Right cardiac atrium (tissue), 5 donors: ENCODE data around the gene MON1A. TPM values are rescaled to one million over a fixed set of nuclear protein-coding genes. Genes with fewer than 3 reads are reported as not detected.

Experiments used
- ATAC-seq, 2 donors: fragments of 200-7000 bp; cut with Tn5 transposase; one replicate each; pipeline versions ENCODE4 v1.8.0 to v1.9.1; 2020; ENCODE audit warnings: moderate library complexity in 2 of 2, mild to moderate bottlenecking in 1 of 2
- DNase-seq, 3 donors: peaks; one replicate each; pipeline ENCODE4 v3.0.0-alpha.2; 2020
- H3K27ac ChIP-seq: one replicate; pipeline ENCODE4 v1.5.1; 2013; ENCODE audit warnings: mild to moderate bottlenecking, low read length, control low read depth, moderate library complexity
- H3K27me3 ChIP-seq: one replicate; pipeline ENCODE4 v1.6.1; 2013; ENCODE audit not compliant: control insufficient read depth, insufficient read depth
- H3K4me1 ChIP-seq: one replicate; pipeline ENCODE4 v1.6.1; 2013; ENCODE audit warnings: low read length; ENCODE audit not compliant: control insufficient read depth, insufficient read depth
- H3K4me3 ChIP-seq: one replicate; pipeline ENCODE4 v1.5.1; 2013; ENCODE audit warnings: low read length, control low read depth
- H3K9me3 ChIP-seq: one replicate; pipeline ENCODE4 v1.6.1; 2013; ENCODE audit warnings: low read length; ENCODE audit not compliant: control insufficient read depth
- WGBS: extraction: QIAGEN DNeasy Blood & Tissue Kit; methylation state at CpG from one replicate; pipeline ENCODE4 v1.1.7; 2013; 5-methylcytosine and 5-hydroxymethylcytosine counted together
- intact Hi-C, 4 donors: fragments of 100-400 bp; cut with DNase I; formaldehyde crosslinking; loops; one replicate each; pipeline versions ENCODE4 v1.11.0 to v1.14.0; 2022 to 2023
- polyA plus RNA-seq: library from polyadenylated mRNA; stranded (reverse); fragments of 200-250 nt; gene quantifications from one replicate; pipeline ENCODE4 v1.2.3, GENCODE V29; 2013
- total RNA-seq, 4 donors: library from RNA; stranded (reverse); fragmentation: NEBNext Ultra II Directional; extraction: Animal tissue kit (Norgen Biotek cat#: 25700); gene quantifications; one replicate each; pipeline ENCODE4 v1.2.1, GENCODE V29; 2021
- donor health status: healthy with polysubstance abuse.
- donor health status: DM: no; HTN: yes; CAD: no.
- donor health status: DM: no; HTN: no; CAD: no.
- donor health status: DM: no; HTN: yes; CAD: no; lungs with severe emphysema.
- donor health status: DM: yes; HTN: yes; CAD: no.

MON1A gene
- total and polyA plus RNA-seq, 5 donors: 7.4 to 9.0 (median 8.2) TPM

DNA sequence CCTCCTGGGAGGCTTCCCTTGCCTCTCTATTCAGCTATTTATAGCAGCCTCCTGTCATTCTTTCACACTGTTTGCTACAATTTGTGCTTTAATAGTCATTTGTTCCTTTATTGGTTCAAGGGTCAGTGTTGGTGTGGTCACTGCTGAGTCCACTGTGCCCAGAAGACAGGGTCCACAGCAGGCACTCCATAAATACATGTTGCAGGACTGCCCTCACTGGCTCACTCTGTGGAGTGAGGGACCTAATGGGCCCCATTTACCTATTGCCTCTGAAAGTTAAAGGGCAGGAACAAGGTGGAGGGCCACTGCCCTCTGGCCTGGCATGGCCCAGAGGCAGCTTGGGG, 42.7 kb downstream of the MON1A start:
- H3K9me3 ChIP-seq: no peaks in the 10 kb centered on the region
- H3K27me3 ChIP-seq: no peaks in the 10 kb centered on the region
- no peak for ATAC-seq
- H3K4me1 ChIP-seq: peaks cover 4% of the 10 kb centered on the region
- no peak overlapping the region for H3K4me3 ChIP-seq
- DNase-seq: no peak
- H3K27ac ChIP-seq: no peak overlapping the region
- intact Hi-C loops: loop anchor here in 1 of 4 donors (10.0 kb wide), 1 partner anchor 362 kb away; no protein-coding TSS in a partner anchor

- WGBS: 95% methylated on average over 4 of the region's 4 CpGs
- intact Hi-C loops: loop anchor here in 1 of 4 donors (10.0 kb wide), 1 partner anchor 359 kb away; no protein-coding TSS in a partner anchor
- ATAC-seq: no peak
These were observed 45.6 kb downstream of the MON1A start for GRCh38 chr3:49883998-49884397.

GRCh38 chr3:49882166-49882565, 47.4 kb downstream of the MON1A start:
- WGBS: 13% methylated on average over 6 of the region's 6 CpGs
- no peaks in the 10 kb centered on the region for H3K9me3 ChIP-seq
- DNase-seq: peak in 1 of 3 donors; percentile 61
- H3K4me3 ChIP-seq: no peak overlapping the region
- peak; percentile 46 to 63 for ATAC-seq
- peaks cover 8% of the 10 kb centered on the region for H3K4me1 ChIP-seq
- no peaks in the 10 kb centered on the region for H3K27me3 ChIP-seq
- intact Hi-C loops: loop anchor here in 1 of 4 donors (10.0 kb wide), 1 partner anchor 357 kb away; no protein-coding TSS in a partner anchor
- H3K27ac ChIP-seq: no peak overlapping the region

More at GRCh38 chr3:49883998-49884397, 45.6 kb downstream of the MON1A start:
- Histone ChIP-seq H3K27me3 (no peaks in the 10 kb centered on the region), H3K27ac (no peak overlapping the region), H3K4me1 (peaks cover 8% of the 10 kb centered on the region), H3K4me3 (no peak overlapping the region), H3K9me3 (no peaks in the 10 kb centered on the region)
- no peak for DNase-seq

DNA sequence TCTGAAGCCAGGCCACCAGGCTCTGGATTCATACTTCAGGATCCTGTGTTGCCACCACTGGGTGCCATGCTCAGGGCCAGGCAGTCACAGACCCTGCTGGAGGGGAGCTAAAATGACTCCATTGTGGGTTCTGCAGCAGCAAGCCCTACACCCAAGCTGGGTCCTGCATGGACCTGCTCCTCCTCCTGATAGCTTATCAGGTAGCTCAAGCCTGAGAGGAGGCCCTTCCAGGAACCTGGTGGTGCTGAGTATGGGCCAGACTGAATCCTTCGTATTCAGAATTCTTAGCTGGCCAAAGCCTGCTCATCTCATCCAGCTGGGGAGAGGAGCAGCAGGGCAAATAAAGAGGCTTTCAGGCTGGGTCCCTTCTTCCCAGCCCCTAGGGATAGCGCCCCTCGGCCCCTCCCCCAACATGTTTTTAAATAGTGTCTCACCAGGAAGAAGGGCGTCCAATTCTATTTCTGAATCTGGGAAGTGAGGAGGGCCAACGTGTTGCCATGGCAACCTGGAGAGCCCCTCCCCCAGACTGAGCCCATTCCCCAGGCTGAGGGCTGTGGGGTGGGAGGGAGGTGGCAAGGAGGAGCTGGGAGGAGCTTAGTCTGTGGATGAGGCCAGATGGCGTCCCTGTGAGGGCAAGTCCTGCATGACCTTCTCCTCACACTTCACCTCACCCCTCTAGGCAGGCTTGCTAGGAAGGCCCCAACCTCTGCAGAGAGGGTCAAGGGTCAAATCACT, 48.9 kb downstream of the MON1A start:
- Histone ChIP-seq H3K4me3 (no peak overlapping the region), H3K27me3 (no peaks in the 10 kb centered on the region), H3K4me1 (peaks cover 8% of the 10 kb centered on the region), H3K9me3 (no peaks in the 10 kb centered on the region), H3K27ac (no peak overlapping the region)
- ATAC-seq: no peak
- peak in 1 of 3 donors; percentile 39 for DNase-seq
- intact Hi-C loops: loop anchor here in 1 of 4 donors (10.0 kb wide), 1 partner anchor 356 kb away; no protein-coding TSS in a partner anchor
- 28% methylated on average over 6 of the region's 6 CpGs for WGBS

DNA sequence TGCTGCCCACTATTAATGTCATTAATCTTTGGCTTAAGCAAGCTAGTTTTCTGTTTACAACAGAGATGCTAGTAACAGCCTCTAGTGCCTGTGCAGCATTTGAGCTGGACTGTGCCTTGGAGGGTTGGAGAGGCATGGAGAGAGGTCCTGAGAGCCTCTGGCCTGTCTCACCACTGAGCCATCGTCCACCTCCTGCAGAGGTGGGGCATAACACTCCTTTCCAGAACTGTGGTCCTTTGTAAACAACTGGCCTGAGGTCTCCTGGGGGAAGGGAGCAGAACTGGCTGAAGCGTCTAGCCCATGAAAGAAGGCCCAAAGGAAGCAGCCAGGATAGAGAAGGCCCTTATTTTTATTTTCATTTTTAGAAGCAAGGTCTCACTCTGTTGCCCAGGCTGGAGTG, 49.9 kb downstream of the MON1A start:
- ATAC-seq (no peak), DNase-seq (no peak)
- Histone ChIP-seq H3K9me3 (no peaks in the 10 kb centered on the region), H3K4me1 (peaks cover 8% of the 10 kb centered on the region), H3K27me3 (no peaks in the 10 kb centered on the region), H3K4me3 (no peak overlapping the region), H3K27ac (no peak overlapping the region)
- 60% methylated on average over 2 of the region's 2 CpGs for WGBS
- intact Hi-C loops: loop anchor here in 1 of 4 donors (10.0 kb wide), 1 partner anchor 355 kb away; no protein-coding TSS in a partner anchor

GRCh38 chr3:49878686-49879085, 50.9 kb downstream of the MON1A start:
- H3K27me3 ChIP-seq: no peaks in the 10 kb centered on the region
- no peak overlapping the region for H3K27ac ChIP-seq
- peaks cover 8% of the 10 kb centered on the region for H3K4me1 ChIP-seq
- DNase-seq (peak in 1 of 3 donors; percentile 5), ATAC-seq (no peak)
- intact Hi-C loops: no loop called here
- no peaks in the 10 kb centered on the region for H3K9me3 ChIP-seq
- H3K4me3 ChIP-seq: no peak overlapping the region

DNA sequence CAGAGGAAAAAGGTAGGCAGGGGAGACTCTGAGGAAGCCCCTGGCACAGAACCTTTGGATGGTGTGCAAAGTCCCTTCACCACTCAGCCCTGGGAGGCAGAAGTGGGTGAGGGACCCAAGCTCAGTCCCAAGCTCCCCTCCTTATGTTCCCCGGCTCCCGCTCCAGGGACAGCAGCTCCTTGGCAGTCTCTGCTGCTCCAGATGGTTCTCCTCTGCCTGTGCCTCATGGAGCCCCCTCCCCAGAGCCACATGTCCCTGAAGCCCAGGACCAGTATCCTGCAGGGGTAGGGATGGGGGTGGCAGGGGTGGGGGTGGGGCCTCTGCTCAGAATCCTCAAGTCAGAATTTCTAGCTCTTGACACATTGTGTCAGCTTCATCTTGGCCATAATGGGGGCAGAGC, 51.9 kb downstream of the MON1A start:
- H3K27me3 ChIP-seq: no peaks in the 10 kb centered on the region
- no peak for ATAC-seq
- WGBS: 68% methylated on average over 2 of the region's 2 CpGs
- peak in 1 of 3 donors; percentile 13 for DNase-seq
- no peak overlapping the region for H3K27ac ChIP-seq
- intact Hi-C loops: no loop called here
- no peak overlapping the region for H3K4me3 ChIP-seq
- H3K4me1 ChIP-seq: peaks cover 8% of the 10 kb centered on the region
- no peaks in the 10 kb centered on the region for H3K9me3 ChIP-seq

- WGBS: 82% methylated on average over 5 of the region's 5 CpGs
- Histone ChIP-seq H3K9me3 (no peaks in the 10 kb centered on the region), H3K4me1 (peaks cover 3% of the 10 kb centered on the region), H3K4me3 (no peak overlapping the region), H3K27me3 (no peaks in the 10 kb centered on the region), H3K27ac (no peak overlapping the region)
- DNase-seq: peak in 1 of 3 donors; percentile 21
- intact Hi-C loops: no loop called here
- ATAC-seq: no peak
These were observed 53.0 kb downstream of the MON1A start for GRCh38 chr3:49876567-49876966.

- intact Hi-C loops: no loop called here
- H3K27ac ChIP-seq: no peak overlapping the region
- ATAC-seq (no peak), DNase-seq (peak in 1 of 3 donors; percentile 33)
- WGBS: 88% methylated on average over 8 of the region's 8 CpGs
- no peak overlapping the region for H3K4me3 ChIP-seq
- H3K4me1 ChIP-seq: no peaks in the 10 kb centered on the region
- no peaks in the 10 kb centered on the region for H3K9me3 ChIP-seq
- no peaks in the 10 kb centered on the region for H3K27me3 ChIP-seq
These were observed 56.0 kb downstream of the MON1A start for GRCh38 chr3:49873623-49874022.

DNA sequence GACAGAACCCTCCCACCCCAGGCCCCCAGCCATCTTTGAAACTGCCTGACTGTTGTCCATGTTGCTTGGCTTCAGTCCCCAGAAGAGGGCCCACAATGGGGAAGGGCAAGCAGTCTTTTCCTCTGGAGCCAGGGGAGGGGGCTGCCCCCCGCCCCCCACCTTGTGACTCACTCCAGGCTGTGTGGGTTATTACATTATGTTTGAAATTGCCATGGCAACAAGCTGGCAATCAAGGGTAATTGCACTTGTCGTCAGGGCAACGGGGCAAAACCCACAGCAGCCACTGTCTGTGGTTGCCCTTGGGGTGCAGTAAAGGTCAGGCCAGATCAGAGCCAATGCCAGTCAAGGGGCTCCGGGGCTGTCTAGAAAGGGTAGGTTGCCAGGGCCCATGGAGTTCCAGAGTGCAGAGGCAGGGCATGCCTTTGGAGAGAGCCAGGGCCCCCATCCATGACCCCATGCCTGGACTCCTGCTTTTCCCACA, 56.8 kb downstream of the MON1A start:
- no peaks in the 10 kb centered on the region for H3K4me1 ChIP-seq
- intact Hi-C loops: no loop called here
- no peak for ATAC-seq
- H3K27ac ChIP-seq: no peak overlapping the region
- no peaks in the 10 kb centered on the region for H3K9me3 ChIP-seq
- DNase-seq: no peak
- 76% methylated on average over 4 of the region's 4 CpGs for WGBS
- H3K4me3 ChIP-seq: no peak overlapping the region
- H3K27me3 ChIP-seq: no peaks in the 10 kb centered on the region

GRCh38 chr3:49871531-49872153, 58.0 kb downstream of the MON1A start:
- WGBS: 44% methylated on average over 10 of the region's 10 CpGs
- intact Hi-C loops: no loop called here
- H3K27me3 ChIP-seq: no peaks in the 10 kb centered on the region

More at GRCh38 chr3:49871531-49872153, 58.0 kb downstream of the MON1A start:
- Histone ChIP-seq H3K4me1 (no peaks in the 10 kb centered on the region), H3K27ac (no peak overlapping the region), H3K9me3 (no peaks in the 10 kb centered on the region), H3K4me3 (no peak overlapping the region)
- DNase-seq: no peak
- ATAC-seq: no peak
